Lung (tissue), 12 donors: ENCODE results near the gene MKS1. TPM values are rescaled to one million over a fixed set of nuclear protein-coding genes. Genes with fewer than 3 reads are reported as not detected.

Experiments used
- ATAC-seq: fragments of 200-7000 bp; cut with Tn5 transposase; one replicate; pipeline ENCODE4 v1.9.1; 2020; ENCODE audit warnings: moderate number of reproducible peaks; ENCODE audit not compliant: insufficient read depth, low FRiP score
- DNase-seq, 3 donors: peaks; one replicate each; pipeline ENCODE4 v3.0.0-alpha.2; 2013 to 2017
- H3K27ac ChIP-seq, 2 donors: one replicate each; pipeline ENCODE4 v1.5.1; 2013; ENCODE audit warnings: mild to moderate bottlenecking in 2 of 2, moderate library complexity in 2 of 2, control low read depth in 1 of 2, inconsistent platforms in 1 of 2, low read depth in 1 of 2, low read length in 1 of 2
- H3K27me3 ChIP-seq, 3 donors: one replicate each; pipeline ENCODE4 v1.5.1; 2013; ENCODE audit warnings: low read length in 2 of 3; ENCODE audit not compliant: control insufficient read depth in 3 of 3, insufficient read depth in 3 of 3
- H3K36me3 ChIP-seq, 4 donors: one replicate each; pipeline ENCODE4 v1.5.1; 2013; ENCODE audit warnings: low read length in 4 of 4, mild to moderate bottlenecking in 1 of 4, moderate library complexity in 1 of 4; ENCODE audit not compliant: control insufficient read depth in 4 of 4, insufficient read depth in 4 of 4
- H3K4me1 ChIP-seq, 5 donors: one replicate each; pipeline ENCODE4 v1.5.1; 2013; ENCODE audit warnings: low read length in 5 of 5, mild to moderate bottlenecking in 2 of 5, moderate library complexity in 1 of 5; ENCODE audit not compliant: control insufficient read depth in 5 of 5, insufficient read depth in 5 of 5
- H3K4me3 ChIP-seq: one replicate; pipeline ENCODE4 v1.5.1; 2013; ENCODE audit warnings: mild to moderate bottlenecking, control low read depth, moderate library complexity
- H3K9ac ChIP-seq, 2 donors: one replicate each; pipeline ENCODE4 v1.5.1; 2013; ENCODE audit warnings: low read length in 2 of 2, control low read depth in 1 of 2; ENCODE audit not compliant: insufficient read depth in 1 of 2
- H3K9me3 ChIP-seq, 4 donors: one replicate each; pipeline ENCODE4 v1.5.1; 2013; ENCODE audit warnings: low read length in 3 of 4, mild to moderate bottlenecking in 1 of 4, moderate library complexity in 1 of 4; ENCODE audit not compliant: control insufficient read depth in 4 of 4, insufficient read depth in 3 of 4
- CTCF ChIP-seq: IDR thresholded peaks from 2 replicates; pipeline ENCODE4 v1.5.1; 2012; ENCODE audit warnings: mild to moderate bottlenecking; ENCODE audit errors: control extremely low read depth, extremely low read depth
- WGBS, 2 donors: extraction: QIAGEN DNeasy Blood & Tissue Kit; methylation state at CpG; one replicate each; pipeline ENCODE4 v1.1.7; 2013; 5-methylcytosine and 5-hydroxymethylcytosine counted together
- polyA plus RNA-seq, 2 donors: library from polyadenylated mRNA; stranded (reverse); fragments of 200-250 nt; gene quantifications; one replicate each; pipeline ENCODE4 v1.2.1, GENCODE V29; 2013
- total RNA-seq, 2 donors: library from RNA; depleted of rRNA in 1 of 2; stranded (reverse); fragments of >200 nt in 1 of 2; gene quantifications; one replicate each; pipeline ENCODE4 v1.2.1, GENCODE V29; 2014 to 2021
- donor health status: control.
- donor health status: control.
- donor health status: Bipolar disorder and iron deficiency.
- donor health status: healthy.
- donor health status: DM: yes; HTN: yes; CAD: no.

Gene MKS1
- total and polyA plus RNA-seq, 4 donors, result 8.8 to 25.0 (median 17.5) TPM

- peaks cover 0 to 10% (median 0%) of the 10 kb centered on the region in 5 donors for H3K4me1 ChIP-seq
- no peaks in the 10 kb centered on the region for H3K9me3 ChIP-seq
- peak overlapping the region; percentile 45 for H3K4me3 ChIP-seq
- DNase-seq (peak; percentile 10 to 30 (median 14)), ATAC-seq (no peak)
- H3K9ac ChIP-seq, result no peak overlapping the region
- no peak for TF ChIP-seq CTCF
- no peaks in the 10 kb centered on the region for H3K36me3 ChIP-seq
- peaks cover 2 to 73% (median 31%) of the 10 kb centered on the region in 3 donors for H3K27me3 ChIP-seq
- 1 to 2% methylated on average over 62 to 65 of the region's 65 CpGs for WGBS, 2 donors
- no peak overlapping the region for H3K27ac ChIP-seq
Observed at GRCh38 chr17:58156839-58157803, 61.9 kb downstream of the MKS1 start.

Other genes with a start within 250 kb of the MKS1 start
- 10 to 100 TPM; 58.3 to 78.9 TPM for gene VEZF1, start 231.0 kb downstream of the MKS1 start, total RNA-seq
- gene VEZF1, start 231.0 kb downstream of the MKS1 start, polyA plus RNA-seq, result 10 to 100 TPM; 18.0 to 29.5 TPM
- 100 to 1,000 TPM; 183 to 235 TPM for gene SRSF1, start 212.0 kb downstream of the MKS1 start, total RNA-seq
- gene SRSF1, start 212.0 kb downstream of the MKS1 start, polyA plus RNA-seq, result 100 to 1,000 TPM in 1 of 2 donors, 10 to 100 TPM in 1; 76.7 to 128 TPM
- 10 to 100 TPM; 25.2 to 36.5 TPM for gene DYNLL2, start 135.8 kb downstream of the MKS1 start, total RNA-seq
- 10 to 100 TPM; 21.8 to 27.9 TPM for gene DYNLL2, start 135.8 kb downstream of the MKS1 start, polyA plus RNA-seq
- under 1 TPM in 1 of 2 donors, not detected in 1; 0.09 TPM for gene OR4D1, start 70.9 kb downstream of the MKS1 start, total RNA-seq
- gene OR4D1, start 70.9 kb downstream of the MKS1 start, polyA plus RNA-seq, result under 1 TPM in 1 of 2 donors, not detected in 1; 0.01 TPM
- not detected for gene OR4D2, start 52.3 kb downstream of the MKS1 start, total RNA-seq
- not detected for gene OR4D2, start 52.3 kb downstream of the MKS1 start, polyA plus RNA-seq
- gene EPX, start 26.5 kb downstream of the MKS1 start, total RNA-seq, result under 1 TPM in 1 of 2 donors, not detected in 1; 0.14 TPM
- under 1 TPM in 1 of 2 donors, not detected in 1; 0.96 TPM for gene EPX, start 26.5 kb downstream of the MKS1 start, polyA plus RNA-seq
- under 1 TPM in 1 of 2 donors, not detected in 1; 0.15 TPM for gene LPO, start 19.3 kb upstream of the MKS1 start, total RNA-seq
- gene LPO, start 19.3 kb upstream of the MKS1 start, polyA plus RNA-seq, result under 1 TPM in 1 of 2 donors, not detected in 1; 0.26 TPM
- 10 to 100 TPM in 1 of 2 donors, 1 to 10 TPM in 1; 2.5 to 62.0 TPM for gene MPO, start 61.7 kb upstream of the MKS1 start, total RNA-seq
- gene MPO, start 61.7 kb upstream of the MKS1 start, polyA plus RNA-seq, result 10 to 100 TPM in 1 of 2 donors, under 1 TPM in 1; 0.79 to 10.8 TPM
- gene TSPOAP1, start 109.5 kb upstream of the MKS1 start, total RNA-seq, result 10 to 100 TPM; 19.3 to 23.5 TPM
- 10 to 100 TPM in 1 of 2 donors, 1 to 10 TPM in 1; 7.0 to 17.1 TPM for gene TSPOAP1, start 109.5 kb upstream of the MKS1 start, polyA plus RNA-seq
- gene SUPT4H1, start 132.9 kb upstream of the MKS1 start, total RNA-seq, result 10 to 100 TPM; 54.6 to 59.2 TPM
- gene SUPT4H1, start 132.9 kb upstream of the MKS1 start, polyA plus RNA-seq, result 10 to 100 TPM; 75.5 to 97.5 TPM
- gene RNF43, start 198.3 kb upstream of the MKS1 start, total RNA-seq, result 10 to 100 TPM; 10.5 to 32.9 TPM
- gene RNF43, start 198.3 kb upstream of the MKS1 start, polyA plus RNA-seq, result 1 to 10 TPM; 3.7 to 5.1 TPM